ENCODE results near the gene CLTCL1. TPM values are rescaled to one million over a fixed set of nuclear protein-coding genes. Genes with fewer than 3 reads are reported as not detected.

CLTCL1 gene
- total and polyA plus RNA-seq, 9 of the 15 experiments (the other 6 are each of a cell fraction or from before 2014, with no cell fraction given): 1.1 to 11.7 (median 5.0) TPM

DNA sequence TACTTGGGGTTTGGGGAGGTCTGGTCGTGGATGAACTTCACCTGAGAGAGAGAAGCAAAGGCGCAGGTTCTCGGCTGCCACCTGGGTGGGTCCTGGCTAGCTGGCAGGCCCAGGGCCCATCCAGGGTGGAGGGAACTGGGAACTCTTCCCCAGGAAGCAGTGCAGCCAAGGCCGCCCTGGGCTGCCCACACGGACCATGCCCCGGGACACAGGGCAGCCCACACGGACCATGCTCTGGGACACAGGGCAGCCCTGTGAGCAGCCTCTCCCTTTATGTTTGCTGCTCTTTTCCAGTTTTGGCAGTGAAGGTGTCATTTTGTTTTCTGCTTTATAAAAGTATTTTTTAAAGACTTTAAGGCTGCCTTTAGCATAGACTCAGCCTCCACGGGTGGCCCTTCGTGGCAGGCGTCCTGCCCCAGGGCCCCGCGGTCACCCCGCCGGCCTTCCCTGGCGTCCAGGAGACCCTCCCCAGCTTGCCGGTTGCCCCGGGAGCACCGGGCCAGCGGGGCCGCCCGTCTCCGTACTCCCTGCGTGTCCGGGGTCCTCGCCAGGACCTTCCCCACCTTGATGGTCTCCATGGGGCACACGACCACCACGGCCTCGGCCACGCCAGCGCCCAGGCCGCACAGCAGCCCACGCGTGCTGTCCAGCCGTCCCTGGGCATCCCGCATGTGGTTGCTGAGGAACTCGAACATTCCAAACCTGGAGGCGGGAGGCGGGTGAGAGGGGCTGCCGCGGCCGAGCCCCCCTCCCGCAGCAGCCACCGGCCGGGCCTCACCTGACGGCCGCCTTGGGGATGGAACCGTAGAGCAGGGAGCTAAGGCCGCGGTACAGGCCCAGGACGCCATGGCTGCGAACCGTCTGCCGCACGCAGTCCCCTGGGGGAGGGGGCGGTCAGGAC, 114.1 kb downstream of the CLTCL1 start (continued):
- TF ChIP-seq ZNF780A (CRISPR knock-in tag; IDR thresholded peaks at IDR 0.05): no peak
- TF ChIP-seq SIN3B (IDR thresholded peaks at IDR 0.05; ENCODE audit: low read depth): no peak
- peak; percentile 78 for TF ChIP-seq CHD1 (IDR thresholded peaks at IDR 0.05; ENCODE audit: low read length)
- no peak for TF ChIP-seq HIVEP1 (CRISPR knock-in tag; IDR thresholded peaks at IDR 0.05)
- TF ChIP-seq ZNF140 (CRISPR knock-in tag; IDR thresholded peaks at IDR 0.05): no peak
- TF ChIP-seq, protein P1, sequence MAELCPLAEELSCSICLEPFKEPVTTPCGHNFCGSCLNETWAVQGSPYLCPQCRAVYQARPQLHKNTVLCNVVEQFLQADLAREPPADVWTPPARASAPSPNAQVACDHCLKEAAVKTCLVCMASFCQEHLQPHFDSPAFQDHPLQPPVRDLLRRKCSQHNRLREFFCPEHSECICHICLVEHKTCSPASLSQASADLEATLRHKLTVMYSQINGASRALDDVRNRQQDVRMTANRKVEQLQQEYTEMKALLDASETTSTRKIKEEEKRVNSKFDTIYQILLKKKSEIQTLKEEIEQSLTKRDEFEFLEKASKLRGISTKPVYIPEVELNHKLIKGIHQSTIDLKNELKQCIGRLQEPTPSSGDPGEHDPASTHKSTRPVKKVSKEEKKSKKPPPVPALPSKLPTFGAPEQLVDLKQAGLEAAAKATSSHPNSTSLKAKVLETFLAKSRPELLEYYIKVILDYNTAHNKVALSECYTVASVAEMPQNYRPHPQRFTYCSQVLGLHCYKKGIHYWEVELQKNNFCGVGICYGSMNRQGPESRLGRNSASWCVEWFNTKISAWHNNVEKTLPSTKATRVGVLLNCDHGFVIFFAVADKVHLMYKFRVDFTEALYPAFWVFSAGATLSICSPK (IDR thresholded peaks at IDR 0.05; ENCODE audit: borderline replicate concordance): no peak
- TF ChIP-seq, protein P2, sequence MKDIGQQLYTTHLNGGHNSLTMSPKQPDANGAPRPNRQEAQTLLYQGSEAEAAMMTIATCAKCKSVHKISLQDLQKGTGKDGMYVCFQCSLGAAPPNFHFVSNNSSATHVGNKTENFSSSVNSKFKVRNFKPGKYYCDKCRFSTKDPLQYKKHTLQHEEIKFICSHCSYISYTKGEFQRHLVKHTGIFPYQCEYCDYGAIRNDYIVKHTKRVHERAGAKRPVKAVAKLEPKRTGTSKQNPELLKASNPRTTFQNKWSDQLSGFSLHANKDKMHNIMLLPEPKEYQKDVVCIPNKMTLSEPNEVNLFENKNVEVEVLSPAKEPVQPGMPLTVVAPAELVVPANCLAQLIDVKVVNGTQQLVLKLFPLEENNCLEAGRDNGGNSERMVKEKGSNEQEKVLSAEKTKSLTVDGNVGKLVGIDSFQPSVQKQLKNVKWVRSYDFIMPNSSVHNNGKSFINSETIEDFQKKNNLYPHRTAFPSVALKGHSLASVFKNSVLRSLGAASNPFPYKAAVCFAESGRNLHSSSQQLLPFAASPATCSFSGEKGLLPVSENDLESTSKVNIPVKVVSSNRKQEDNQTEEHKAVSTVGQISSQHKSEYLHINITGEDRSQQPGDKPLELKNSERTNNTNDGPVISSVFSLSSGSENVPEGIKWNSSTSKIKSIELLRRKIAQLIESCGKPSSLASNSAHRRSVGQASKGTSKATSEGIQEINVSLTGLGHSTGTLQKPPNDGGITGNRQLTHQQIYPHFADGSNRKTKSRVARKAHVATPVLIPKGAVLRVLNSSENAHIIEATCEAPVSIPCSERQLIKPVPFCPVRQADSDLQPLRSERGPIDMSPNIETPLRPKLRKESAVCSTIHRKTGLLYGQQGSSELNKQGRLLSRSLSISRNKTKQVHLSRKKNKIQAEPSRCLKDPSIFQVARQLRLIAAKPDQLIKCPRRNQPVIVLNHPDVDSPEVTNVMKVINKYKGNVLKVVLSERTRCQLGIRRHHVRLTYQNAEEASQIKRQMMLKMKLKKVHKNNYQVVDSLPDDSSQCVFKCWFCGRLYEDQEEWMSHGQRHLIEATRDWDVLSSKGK (CRISPR knock-in tag; IDR thresholded peaks at IDR 0.05): no peak
- TF ChIP-seq SETDB1 (IDR thresholded peaks at IDR 0.05; ENCODE audit: low read length): peak; percentile 72
- no peak for TF ChIP-seq RBM14 (IDR thresholded peaks at IDR 0.05; ENCODE audit: borderline replicate concordance, insufficient read depth, low read depth, low read length)
- TF ChIP-seq SRSF1 (IDR thresholded peaks at IDR 0.05; ENCODE audit: low read depth, low read length): no peak
- TF ChIP-seq ZNF707 (CRISPR knock-in tag; conservative IDR thresholded peaks at IDR 0.05): peak; percentile 60; the same call in 1 of the 2 replicates
- TF ChIP-seq ZNF695 (CRISPR knock-in tag; IDR thresholded peaks at IDR 0.05): no peak; the same call in 1 of the 2 replicates
- no peak for TF ChIP-seq SAFB2 (IDR thresholded peaks at IDR 0.05; ENCODE audit: borderline replicate concordance, low read depth, low read length, severe bottlenecking)
- TF ChIP-seq GABPB2 (CRISPR knock-in tag; conservative IDR thresholded peaks at IDR 0.05): no peak
- TF ChIP-seq NFIX (CRISPR knock-in tag; IDR thresholded peaks at IDR 0.05; ENCODE audit: low read depth): no peak
- TF ChIP-seq, protein P3, sequence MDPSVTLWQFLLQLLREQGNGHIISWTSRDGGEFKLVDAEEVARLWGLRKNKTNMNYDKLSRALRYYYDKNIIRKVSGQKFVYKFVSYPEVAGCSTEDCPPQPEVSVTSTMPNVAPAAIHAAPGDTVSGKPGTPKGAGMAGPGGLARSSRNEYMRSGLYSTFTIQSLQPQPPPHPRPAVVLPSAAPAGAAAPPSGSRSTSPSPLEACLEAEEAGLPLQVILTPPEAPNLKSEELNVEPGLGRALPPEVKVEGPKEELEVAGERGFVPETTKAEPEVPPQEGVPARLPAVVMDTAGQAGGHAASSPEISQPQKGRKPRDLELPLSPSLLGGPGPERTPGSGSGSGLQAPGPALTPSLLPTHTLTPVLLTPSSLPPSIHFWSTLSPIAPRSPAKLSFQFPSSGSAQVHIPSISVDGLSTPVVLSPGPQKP (CRISPR knock-in tag; IDR thresholded peaks at IDR 0.05): no peak
- TF ChIP-seq ZFP36 (IDR thresholded peaks at IDR 0.05; ENCODE audit: low read depth, low read length, partially characterized antibody): no peak
- TF ChIP-seq TAF7 (tag; IDR thresholded peaks at IDR 0.05): peak; percentile 17; the same call in 1 of the 2 replicates
- TF ChIP-seq PHB (CRISPR knock-in tag; IDR thresholded peaks at IDR 0.05): peak; percentile 91
- TF ChIP-seq SAFB (IDR thresholded peaks at IDR 0.05; ENCODE audit: borderline replicate concordance, low read depth, low read length): no peak
- TF ChIP-seq MYNN (IDR thresholded peaks at IDR 0.05): no peak
- TF ChIP-seq MYNN (CRISPR knock-in tag; IDR thresholded peaks at IDR 0.05): no peak
- no peak for TF ChIP-seq MAFK (IDR thresholded peaks at IDR 0.05; ENCODE audit: low read length)
